ENCODE results near the gene AGPAT3. TPM values are rescaled to one million over a fixed set of nuclear protein-coding genes. Genes with fewer than 3 reads are reported as not detected.

Gene AGPAT3
- total RNA-seq, 6 donors from 2014 or later: 55.0 to 102 (median 70.0) TPM

- Histone ChIP-seq H3K27me3 (no peaks in the 10 kb centered on the region), H3K4me3 (no peak overlapping the region), H3K36me3 (no peaks in the 10 kb centered on the region), H3K27ac (no peak overlapping the region), H3K9me3 (no peaks in the 10 kb centered on the region), H3K4me1 (peaks cover 0 to 11% (median 2%) of the 10 kb centered on the region in 4 donors)
- DNase-seq (no peak), ATAC-seq (ENCODE audit: low FRiP score in 2 of 2) (no peak)
- TF ChIP-seq POLR2AphosphoS5 (IDR thresholded peaks at IDR 0.05) (no peak), EP300 (IDR thresholded peaks at IDR 0.05) (no peak), POLR2A (IDR thresholded peaks at IDR 0.05) (no peak), CTCF (IDR thresholded peaks at IDR 0.05) (no peak)
- WGBS, 2 donors: 94 to 96% methylated on average over 8 to 10 of the region's 10 CpGs
Observed at GRCh38 chr21:44002511-44002910, 137.5 kb downstream of the AGPAT3 start.

DNA sequence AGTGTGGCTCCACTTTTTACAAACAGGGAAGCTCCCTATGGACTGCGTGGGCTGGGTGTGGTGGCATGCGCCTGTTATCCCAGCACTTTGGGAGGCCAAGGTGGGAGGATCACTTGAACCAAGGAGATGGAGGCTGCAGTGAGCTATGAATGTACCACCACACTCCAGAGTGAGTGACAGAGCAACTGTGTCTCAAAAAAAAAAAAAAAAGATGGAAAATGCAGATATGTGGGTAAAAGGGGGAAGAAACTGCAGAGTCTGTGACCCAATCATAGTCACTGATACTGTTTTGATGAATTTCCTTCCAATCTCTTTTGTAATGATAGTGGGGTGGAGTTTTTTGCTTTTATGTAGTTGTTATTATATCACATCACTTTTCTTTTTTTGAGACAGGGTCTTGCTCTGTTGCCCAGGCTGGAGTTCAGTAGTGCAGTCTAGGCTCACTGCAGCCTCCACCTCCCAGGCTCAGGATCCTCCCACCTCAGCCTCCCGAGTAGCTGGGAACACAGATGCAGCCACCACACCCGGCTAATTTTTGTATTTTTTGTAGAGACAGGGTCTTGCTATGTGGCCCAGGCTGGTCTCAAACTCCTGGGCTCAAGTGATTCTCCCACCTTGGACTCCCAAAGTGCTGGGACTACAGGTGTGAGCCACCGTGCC lies 138.4 kb downstream of the AGPAT3 start:
- H3K36me3 ChIP-seq: no peaks in the 10 kb centered on the region
- ATAC-seq (ENCODE audit: low FRiP score in 2 of 2) (no peak), DNase-seq (no peak)
- no peak overlapping the region for H3K4me3 ChIP-seq
- H3K4me1 ChIP-seq: peaks cover 0 to 11% (median 2%) of the 10 kb centered on the region in 4 donors
- H3K27me3 ChIP-seq: no peaks in the 10 kb centered on the region
- no peak overlapping the region for H3K27ac ChIP-seq
- 85 to 88% methylated on average over 5 of the region's 5 CpGs for WGBS, 2 donors
- TF ChIP-seq POLR2A (IDR thresholded peaks at IDR 0.05) (no peak), CTCF (IDR thresholded peaks at IDR 0.05) (no peak), POLR2AphosphoS5 (IDR thresholded peaks at IDR 0.05) (no peak), EP300 (IDR thresholded peaks at IDR 0.05) (no peak)
- H3K9me3 ChIP-seq: no peaks in the 10 kb centered on the region

DNA sequence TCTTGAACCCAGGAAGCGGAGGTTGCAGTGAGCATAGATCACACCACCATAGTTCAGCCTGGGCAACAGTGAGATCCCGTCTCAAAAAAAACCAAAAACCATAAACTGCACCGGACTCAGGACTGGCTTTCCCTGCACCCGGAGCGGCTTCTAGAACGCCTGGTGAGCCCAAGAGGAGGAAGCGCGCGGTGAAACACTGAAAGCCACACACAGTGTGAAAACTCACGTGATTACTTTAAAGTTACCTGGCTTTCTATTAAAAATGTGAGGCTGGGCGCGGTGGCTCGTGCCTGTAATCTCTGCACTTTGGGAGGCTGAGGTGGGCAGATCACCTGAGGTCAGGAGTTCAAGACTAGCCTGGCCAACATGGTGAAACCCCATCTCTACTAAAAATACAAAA lies 140.0 kb downstream of the AGPAT3 start:
- ATAC-seq (ENCODE audit: low FRiP score in 2 of 2) (no peak), DNase-seq (no peak)
- H3K27ac ChIP-seq: peak overlapping the region in 3 of 4 donors; percentile 65 to 72 (median 65)
- 93 to 97% methylated on average over 13 of the region's 13 CpGs for WGBS, 2 donors
- H3K27me3 ChIP-seq: no peaks in the 10 kb centered on the region
- no peaks in the 10 kb centered on the region for H3K36me3 ChIP-seq
- TF ChIP-seq CTCF (IDR thresholded peaks at IDR 0.05) (no peak), POLR2AphosphoS5 (IDR thresholded peaks at IDR 0.05) (no peak), POLR2A (IDR thresholded peaks at IDR 0.05) (no peak), EP300 (IDR thresholded peaks at IDR 0.05) (no peak)
- no peaks in the 10 kb centered on the region for H3K9me3 ChIP-seq
- no peak overlapping the region for H3K4me3 ChIP-seq
- H3K4me1 ChIP-seq: peaks cover 0 to 11% (median 2%) of the 10 kb centered on the region in 4 donors

DNA sequence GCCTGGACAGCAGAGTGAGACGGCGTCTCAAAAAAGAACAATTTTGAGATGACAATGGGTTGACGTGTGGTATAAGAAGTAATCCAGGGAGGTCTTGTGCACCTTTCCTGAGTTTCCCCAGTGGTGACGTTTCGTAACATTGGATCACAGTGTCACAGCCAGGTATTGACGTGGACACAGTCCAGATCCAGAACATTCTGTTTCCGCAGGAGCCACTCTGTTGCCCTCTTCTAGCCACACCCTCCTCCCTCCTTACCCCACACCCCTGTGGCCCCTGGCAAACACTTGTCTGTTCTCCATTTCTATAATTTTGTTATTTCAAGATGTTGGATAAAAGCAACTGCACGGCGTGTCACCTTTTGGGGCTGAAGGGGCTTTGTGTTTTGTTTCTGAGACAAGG lies 140.6 kb downstream of the AGPAT3 start:
- H3K27me3 ChIP-seq: no peaks in the 10 kb centered on the region
- ATAC-seq (ENCODE audit: low FRiP score in 2 of 2): peak in 1 of 2 donors; percentile 76
- peak in 1 of 2 donors; percentile 78 for DNase-seq
- H3K4me3 ChIP-seq: no peak overlapping the region
- TF ChIP-seq CTCF (IDR thresholded peaks at IDR 0.05): no peak
- no peak for TF ChIP-seq POLR2A (IDR thresholded peaks at IDR 0.05)
- peak; percentile 43 to 46 for TF ChIP-seq POLR2AphosphoS5 (IDR thresholded peaks at IDR 0.05)
- TF ChIP-seq EP300 (IDR thresholded peaks at IDR 0.05): peak; percentile 58 to 98 (median 90)
- no peaks in the 10 kb centered on the region for H3K9me3 ChIP-seq
- H3K4me1 ChIP-seq: peaks cover 0 to 11% (median 2%) of the 10 kb centered on the region in 4 donors
- peak overlapping the region; percentile 64 to 72 (median 65) for H3K27ac ChIP-seq
- 80 to 84% methylated on average over 9 of the region's 9 CpGs for WGBS, 2 donors
- H3K36me3 ChIP-seq: no peaks in the 10 kb centered on the region

Measured in upper lobe of left lung (tissue), 6 donors.